BLaER1 (cell line): Measurements from ENCODE around the gene ZNRF2.

Experiments
- H3K27ac ChIP-seq: shearing (Covaris generic); formaldehyde crosslinking; 2 replicates; pipeline ENCODE4 v1.8.1; 2022
- H3K27me3 ChIP-seq: shearing (Covaris generic); formaldehyde crosslinking; 2 replicates; pipeline ENCODE4 v1.8.1; 2022
- H3K36me3 ChIP-seq: shearing (Covaris generic); formaldehyde crosslinking; 2 replicates; pipeline ENCODE4 v1.8.1; 2022
- H3K4me1 ChIP-seq: shearing (Covaris generic); formaldehyde crosslinking; 2 replicates; pipeline ENCODE4 v1.8.1; 2022
- H3K4me2 ChIP-seq: shearing (Covaris generic); formaldehyde crosslinking; 2 replicates; pipeline ENCODE4 v1.8.1; 2022
- H3K4me3 ChIP-seq: shearing (Covaris generic); formaldehyde crosslinking; 2 replicates; pipeline ENCODE4 v1.8.1; 2022
- H3K9ac ChIP-seq: shearing (Covaris generic); formaldehyde crosslinking; 2 replicates; pipeline ENCODE4 v1.8.1; 2022
- H3K9me3 ChIP-seq: shearing (Covaris generic); formaldehyde crosslinking; 2 replicates; pipeline ENCODE4 v1.8.1; 2022
- H4K20me1 ChIP-seq: shearing (Covaris generic); formaldehyde crosslinking; 2 replicates; pipeline ENCODE4 v1.8.1; 2022
- Cebpa-rat ChIP-seq: shearing (Covaris generic); IDR thresholded peaks from 2 replicates; pipeline ENCODE4 v1.8.1; 2022

ZNRF2 gene

DNA sequence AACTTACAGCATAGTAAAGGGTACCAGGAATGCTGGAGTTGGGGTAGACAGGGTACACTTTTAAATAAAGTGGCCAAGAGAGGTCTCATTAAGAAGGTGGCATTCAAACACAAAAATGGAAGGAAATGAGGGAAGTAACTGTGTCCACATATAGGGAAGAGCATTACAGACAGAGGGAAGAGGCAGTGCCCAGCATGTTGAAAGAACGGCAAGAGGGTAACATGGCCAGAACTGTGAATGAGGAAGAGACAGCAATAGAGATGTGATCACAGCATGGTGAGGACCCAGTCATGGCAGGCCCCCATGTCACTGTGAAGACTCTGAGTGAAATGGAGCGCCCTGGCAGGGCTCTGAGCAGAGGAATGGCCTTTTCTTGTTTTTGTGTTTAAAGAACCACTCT, 35.1 kb upstream of the ZNRF2 start:
- TF ChIP-seq Cebpa-rat: no peak
- no peak overlapping the region for H3K27ac ChIP-seq
- no peak overlapping the region for H3K9ac ChIP-seq
- H3K36me3 ChIP-seq: no peaks in the 10 kb centered on the region
- no peaks in the 10 kb centered on the region for H4K20me1 ChIP-seq
- H3K4me2 ChIP-seq: no peak overlapping the region
- no peaks in the 10 kb centered on the region for H3K9me3 ChIP-seq
- no peak overlapping the region for H3K4me3 ChIP-seq
- no peaks in the 10 kb centered on the region for H3K27me3 ChIP-seq
- H3K4me1 ChIP-seq: no peaks in the 10 kb centered on the region; the same call in 1 of the 2 replicates

DNA sequence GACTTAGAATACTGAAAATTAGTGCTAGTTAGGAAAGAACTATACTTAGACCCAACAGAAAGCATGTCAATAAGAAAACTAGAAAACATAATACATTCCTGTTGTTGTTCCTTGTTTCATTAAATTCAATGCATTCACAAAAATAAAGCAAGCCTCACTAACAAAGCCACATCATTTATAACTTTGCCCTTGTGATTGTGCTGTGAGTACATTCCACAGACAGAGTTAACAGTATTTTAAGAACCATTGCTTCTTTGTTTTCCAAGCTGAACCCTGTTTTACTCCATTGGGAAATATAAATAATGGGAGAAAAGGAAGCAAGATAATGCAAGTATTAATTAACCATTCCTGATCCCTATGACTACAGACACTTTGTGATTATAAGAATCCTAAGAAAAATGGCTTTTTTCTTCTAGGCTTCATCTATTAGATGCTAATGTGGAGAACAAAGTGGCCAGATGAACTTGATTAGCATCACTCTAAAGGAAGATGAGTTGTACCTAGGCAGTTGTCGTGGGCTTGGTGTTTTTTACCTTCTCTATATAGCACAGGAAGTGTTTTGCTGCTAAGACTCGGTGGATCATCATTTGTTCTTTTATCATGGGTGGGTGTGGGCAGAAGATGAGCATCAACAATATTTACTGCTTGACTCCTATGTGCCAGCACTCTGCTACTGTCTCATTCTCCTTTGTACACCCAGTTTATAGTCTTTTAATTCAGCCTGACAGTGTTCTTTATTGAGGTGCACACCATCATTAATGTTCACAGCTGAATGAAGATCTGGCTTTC, 34.2 kb upstream of the ZNRF2 start:
- Histone ChIP-seq H4K20me1 (no peaks in the 10 kb centered on the region), H3K27ac (no peak overlapping the region), H3K4me2 (no peak overlapping the region), H3K9me3 (no peaks in the 10 kb centered on the region), H3K27me3 (no peaks in the 10 kb centered on the region), H3K4me3 (no peak overlapping the region), H3K36me3 (no peaks in the 10 kb centered on the region), H3K9ac (no peak overlapping the region), H3K4me1 (no peaks in the 10 kb centered on the region; the same call in 1 of the 2 replicates)
- no peak for TF ChIP-seq Cebpa-rat

GRCh38 chr7:30251708-30252329, 32.6 kb upstream of the ZNRF2 start:
- Histone ChIP-seq H3K36me3 (no peaks in the 10 kb centered on the region; the same call in 1 of the 2 replicates), H3K9me3 (no peaks in the 10 kb centered on the region), H3K4me1 (no peaks in the 10 kb centered on the region; the same call in 1 of the 2 replicates), H3K9ac (no peak overlapping the region), H3K27ac (no peak overlapping the region), H4K20me1 (no peaks in the 10 kb centered on the region), H3K27me3 (no peaks in the 10 kb centered on the region), H3K4me3 (no peak overlapping the region), H3K4me2 (no peak overlapping the region)
- no peak for TF ChIP-seq Cebpa-rat

- Histone ChIP-seq H3K4me2 (no peak overlapping the region), H4K20me1 (no peaks in the 10 kb centered on the region), H3K4me3 (no peak overlapping the region), H3K9me3 (0 out of 2 replicates have a peak, but pooled peaks cover 3% of the 10 kb centered on the region), H3K27ac (no peak overlapping the region), H3K27me3 (no peaks in the 10 kb centered on the region), H3K36me3 (no peaks in the 10 kb centered on the region; the same call in 1 of the 2 replicates), H3K4me1 (no peaks in the 10 kb centered on the region), H3K9ac (no peak overlapping the region)
- no peak for TF ChIP-seq Cebpa-rat
Observed at GRCh38 chr7:30252885-30253795, 31.3 kb upstream of the ZNRF2 start.

GRCh38 chr7:30253796-30254165, 30.6 kb upstream of the ZNRF2 start:
- TF ChIP-seq Cebpa-rat: no peak
- H3K9me3 ChIP-seq: 0 out of 2 replicates have a peak, but pooled peaks cover 3% of the 10 kb centered on the region
- H3K36me3 ChIP-seq: no peaks in the 10 kb centered on the region; the same call in 1 of the 2 replicates
- no peak overlapping the region for H3K27ac ChIP-seq
- no peaks in the 10 kb centered on the region for H3K27me3 ChIP-seq
- H4K20me1 ChIP-seq: no peaks in the 10 kb centered on the region
- H3K9ac ChIP-seq: no peak overlapping the region
- no peak overlapping the region for H3K4me3 ChIP-seq
- H3K4me1 ChIP-seq: no peaks in the 10 kb centered on the region
- no peak overlapping the region for H3K4me2 ChIP-seq

DNA sequence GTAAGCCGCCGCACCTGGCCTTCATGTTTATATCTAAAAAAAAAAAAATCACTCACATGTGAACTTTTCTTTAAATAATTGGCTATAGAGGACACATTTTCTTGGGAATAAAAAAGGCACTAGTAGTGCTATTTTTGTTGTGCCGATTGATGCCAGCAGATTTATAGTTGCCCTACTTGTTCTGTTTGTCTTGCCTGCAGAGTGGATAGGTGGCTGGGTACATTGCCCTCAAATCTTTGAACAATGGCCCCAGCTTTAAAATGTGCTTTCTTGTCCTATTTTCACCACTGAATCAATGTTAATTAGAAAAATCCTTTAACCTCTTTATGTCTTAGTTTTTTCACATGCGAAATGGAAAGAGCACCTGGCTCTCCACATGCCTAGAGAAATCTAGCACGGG, 30.1 kb upstream of the ZNRF2 start:
- 0 out of 2 replicates have a peak, but pooled peaks cover 3% of the 10 kb centered on the region for H3K9me3 ChIP-seq
- no peak overlapping the region for H3K4me3 ChIP-seq
- no peaks in the 10 kb centered on the region for H3K27me3 ChIP-seq
- no peaks in the 10 kb centered on the region; the same call in 1 of the 2 replicates for H3K36me3 ChIP-seq
- no peaks in the 10 kb centered on the region for H3K4me1 ChIP-seq
- H3K9ac ChIP-seq: no peak overlapping the region
- H3K4me2 ChIP-seq: no peak overlapping the region
- no peak for TF ChIP-seq Cebpa-rat
- no peak overlapping the region for H3K27ac ChIP-seq
- H4K20me1 ChIP-seq: no peaks in the 10 kb centered on the region

GRCh38 chr7:30254717-30255063, 29.7 kb upstream of the ZNRF2 start:
- Histone ChIP-seq H3K27me3 (no peaks in the 10 kb centered on the region), H3K9ac (no peak overlapping the region), H3K4me3 (no peak overlapping the region), H3K4me2 (no peak overlapping the region), H3K4me1 (no peaks in the 10 kb centered on the region), H3K36me3 (no peaks in the 10 kb centered on the region; the same call in 1 of the 2 replicates), H3K9me3 (0 out of 2 replicates have a peak, but pooled peaks cover 3% of the 10 kb centered on the region), H3K27ac (no peak overlapping the region), H4K20me1 (no peaks in the 10 kb centered on the region)
- no peak for TF ChIP-seq Cebpa-rat

DNA sequence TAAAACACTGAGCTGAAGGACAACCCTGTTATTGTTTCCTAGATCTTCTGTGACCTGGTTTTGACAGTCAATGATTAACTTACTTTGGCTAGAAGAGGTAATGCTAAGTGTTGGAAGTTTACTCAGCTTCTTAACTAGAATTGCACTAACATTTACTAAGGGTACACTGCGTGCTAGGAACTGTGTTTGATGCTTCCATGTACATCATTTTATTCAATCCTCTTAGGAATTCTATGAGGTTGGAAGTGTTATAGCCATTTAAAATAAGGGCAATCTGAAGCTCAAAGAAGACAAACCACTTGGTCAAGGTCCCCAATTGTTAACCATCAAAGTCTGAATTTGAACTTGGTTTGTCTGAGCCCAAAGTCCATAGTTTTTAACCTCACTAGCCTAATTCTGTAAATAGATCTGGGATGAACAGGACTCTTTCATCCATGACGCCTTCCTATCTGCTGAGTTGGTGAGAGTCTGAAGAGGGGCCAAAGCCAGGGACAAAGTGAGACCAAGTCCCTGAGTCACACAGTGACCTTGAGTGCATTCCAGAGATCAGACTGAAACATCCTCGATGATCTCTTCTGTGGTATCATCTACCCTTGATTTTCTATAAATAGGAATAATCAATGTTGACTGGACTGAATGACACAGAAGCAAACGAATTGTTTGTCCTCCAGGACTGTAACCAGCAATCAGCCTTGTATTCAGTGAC, 29.2 kb upstream of the ZNRF2 start:
- Histone ChIP-seq H3K27me3 (no peaks in the 10 kb centered on the region), H3K4me1 (no peaks in the 10 kb centered on the region), H3K4me2 (no peak overlapping the region), H3K9ac (no peak overlapping the region), H3K9me3 (0 out of 2 replicates have a peak, but pooled peaks cover 3% of the 10 kb centered on the region), H3K27ac (no peak overlapping the region), H3K36me3 (no peaks in the 10 kb centered on the region; the same call in 1 of the 2 replicates), H3K4me3 (no peak overlapping the region), H4K20me1 (no peaks in the 10 kb centered on the region)
- no peak for TF ChIP-seq Cebpa-rat

GRCh38 chr7:30256349-30256858, 28.0 kb upstream of the ZNRF2 start:
- Histone ChIP-seq H3K36me3 (no peaks in the 10 kb centered on the region; the same call in 1 of the 2 replicates), H3K4me3 (no peak overlapping the region), H3K4me1 (no peaks in the 10 kb centered on the region), H3K4me2 (no peak overlapping the region), H3K9me3 (0 out of 2 replicates have a peak, but pooled peaks cover 3% of the 10 kb centered on the region), H4K20me1 (no peaks in the 10 kb centered on the region), H3K27me3 (no peaks in the 10 kb centered on the region), H3K27ac (no peak overlapping the region), H3K9ac (no peak overlapping the region)
- no peak for TF ChIP-seq Cebpa-rat
